OCI-LY7 (cell line): Measurements from ENCODE around the gene C17orf78.

Experiments used
- EZH2phosphoT487 ChIP-seq: fragments of 200-600 bp; sonication (generic); IDR thresholded peaks from 2 replicates; pipeline ENCODE4 v1.6.1; 2018; ENCODE audit warnings: low read depth, borderline replicate concordance, mild to moderate bottlenecking, mixed run types, antibody characterized with exemption, low read length, moderate library complexity, mixed read lengths
- TF ChIP-seq, protein P1 (sequence below): fragments of 200-600 bp; sonication (generic); conservative IDR thresholded peaks from 2 replicates; pipeline ENCODE4 v1.5.1; 2014; ENCODE audit warnings: mild to moderate bottlenecking, antibody characterized with exemption, low read length, moderate library complexity, mixed read lengths

DNA sequence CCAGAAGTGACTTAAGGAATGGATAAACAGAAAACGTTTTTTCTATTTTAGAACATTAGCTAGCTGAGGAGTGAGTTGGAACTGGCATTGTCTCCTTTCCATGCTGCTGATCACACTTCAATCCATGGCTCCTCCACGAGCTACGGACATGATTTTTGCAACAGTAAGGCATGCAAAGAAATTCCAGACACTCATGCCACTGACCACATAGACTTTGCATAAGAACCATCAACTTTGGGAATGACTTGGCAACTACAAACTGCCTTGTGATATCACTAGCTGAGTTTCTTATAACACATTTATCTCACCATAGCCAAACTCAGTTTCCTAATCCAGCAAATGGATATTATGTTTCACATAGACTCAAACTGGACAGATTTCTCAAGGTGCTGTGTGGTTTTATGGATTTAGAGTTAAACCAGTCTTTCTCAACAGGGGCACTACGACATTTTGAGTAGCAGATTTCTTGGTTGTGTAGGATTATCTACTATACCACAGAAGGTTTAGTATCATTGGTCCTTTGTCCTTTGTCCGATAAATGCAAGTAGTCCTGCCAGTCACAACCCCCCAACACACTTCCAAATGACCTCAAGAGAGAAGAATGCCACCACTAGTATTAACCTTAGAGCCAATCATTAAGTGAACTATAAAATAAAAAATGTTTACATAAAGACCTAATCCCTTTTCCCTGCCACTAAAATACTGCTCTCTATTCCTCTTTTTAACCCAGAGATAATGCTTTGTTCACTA is 48.3 kb upstream of the C17orf78 start:
- TF ChIP-seq, protein P1, sequence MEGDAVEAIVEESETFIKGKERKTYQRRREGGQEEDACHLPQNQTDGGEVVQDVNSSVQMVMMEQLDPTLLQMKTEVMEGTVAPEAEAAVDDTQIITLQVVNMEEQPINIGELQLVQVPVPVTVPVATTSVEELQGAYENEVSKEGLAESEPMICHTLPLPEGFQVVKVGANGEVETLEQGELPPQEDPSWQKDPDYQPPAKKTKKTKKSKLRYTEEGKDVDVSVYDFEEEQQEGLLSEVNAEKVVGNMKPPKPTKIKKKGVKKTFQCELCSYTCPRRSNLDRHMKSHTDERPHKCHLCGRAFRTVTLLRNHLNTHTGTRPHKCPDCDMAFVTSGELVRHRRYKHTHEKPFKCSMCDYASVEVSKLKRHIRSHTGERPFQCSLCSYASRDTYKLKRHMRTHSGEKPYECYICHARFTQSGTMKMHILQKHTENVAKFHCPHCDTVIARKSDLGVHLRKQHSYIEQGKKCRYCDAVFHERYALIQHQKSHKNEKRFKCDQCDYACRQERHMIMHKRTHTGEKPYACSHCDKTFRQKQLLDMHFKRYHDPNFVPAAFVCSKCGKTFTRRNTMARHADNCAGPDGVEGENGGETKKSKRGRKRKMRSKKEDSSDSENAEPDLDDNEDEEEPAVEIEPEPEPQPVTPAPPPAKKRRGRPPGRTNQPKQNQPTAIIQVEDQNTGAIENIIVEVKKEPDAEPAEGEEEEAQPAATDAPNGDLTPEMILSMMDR, result no peak
- no peak for TF ChIP-seq EZH2phosphoT487
